NB4 (cell line): ENCODE results near the gene STH.

ENCODE experiments used
- DNase-seq: peaks from one replicate; pipeline ENCODE4 v3.0.0; 2010; ENCODE audit warnings: low read depth
- H3K4me3 ChIP-seq: one replicate; pipeline ENCODE4 v1.5.1; 2011; ENCODE audit warnings: mild to moderate bottlenecking, low read depth, low read length, moderate library complexity
- MYC ChIP-seq: IDR thresholded peaks from 2 replicates; pipeline ENCODE4 v1.6.1; 2011; ENCODE audit warnings: low read depth, low read length
- POLR2A ChIP-seq: IDR thresholded peaks from 2 replicates; pipeline ENCODE4 v1.6.1; 2011; ENCODE audit warnings: mild to moderate bottlenecking; ENCODE audit not compliant: insufficient read length; ENCODE audit errors: extremely low read depth
- TF ChIP-seq, protein P1 (sequence below): IDR thresholded peaks from 2 replicates; pipeline ENCODE4 v1.6.1; 2011; ENCODE audit warnings: low read depth, low read length
- TF ChIP-seq, protein P2 (sequence below): IDR thresholded peaks from one replicate; pipeline ENCODE4 v1.5.1; 2012; ENCODE audit warnings: low read depth, low read length

Gene STH

DNA sequence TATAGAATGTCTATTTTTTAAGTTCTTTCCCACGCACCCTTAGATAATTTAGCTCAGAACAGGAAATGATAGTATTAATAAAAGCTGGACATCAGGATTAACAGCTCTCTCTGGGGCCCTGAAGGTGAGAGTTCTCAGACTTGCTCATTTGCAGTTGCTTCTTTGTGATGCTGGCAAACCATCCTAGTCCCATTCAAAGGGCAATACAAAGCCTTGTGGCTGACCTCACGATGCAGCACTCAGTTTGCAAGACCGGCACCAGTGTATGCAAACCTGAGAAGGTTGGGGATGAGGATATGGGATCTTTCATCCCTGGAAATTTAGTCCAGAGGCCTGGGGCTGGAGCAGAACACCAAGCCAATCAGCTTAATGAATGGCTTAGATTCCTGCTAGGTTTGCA lies 29.3 kb downstream of the STH start:
- DNase-seq = no peak
- H3K4me3 ChIP-seq = no peak overlapping the region
- TF ChIP-seq POLR2A = no peak
- TF ChIP-seq, protein P1, sequence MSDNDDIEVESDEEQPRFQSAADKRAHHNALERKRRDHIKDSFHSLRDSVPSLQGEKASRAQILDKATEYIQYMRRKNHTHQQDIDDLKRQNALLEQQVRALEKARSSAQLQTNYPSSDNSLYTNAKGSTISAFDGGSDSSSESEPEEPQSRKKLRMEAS = no peak
- TF ChIP-seq, protein P2, sequence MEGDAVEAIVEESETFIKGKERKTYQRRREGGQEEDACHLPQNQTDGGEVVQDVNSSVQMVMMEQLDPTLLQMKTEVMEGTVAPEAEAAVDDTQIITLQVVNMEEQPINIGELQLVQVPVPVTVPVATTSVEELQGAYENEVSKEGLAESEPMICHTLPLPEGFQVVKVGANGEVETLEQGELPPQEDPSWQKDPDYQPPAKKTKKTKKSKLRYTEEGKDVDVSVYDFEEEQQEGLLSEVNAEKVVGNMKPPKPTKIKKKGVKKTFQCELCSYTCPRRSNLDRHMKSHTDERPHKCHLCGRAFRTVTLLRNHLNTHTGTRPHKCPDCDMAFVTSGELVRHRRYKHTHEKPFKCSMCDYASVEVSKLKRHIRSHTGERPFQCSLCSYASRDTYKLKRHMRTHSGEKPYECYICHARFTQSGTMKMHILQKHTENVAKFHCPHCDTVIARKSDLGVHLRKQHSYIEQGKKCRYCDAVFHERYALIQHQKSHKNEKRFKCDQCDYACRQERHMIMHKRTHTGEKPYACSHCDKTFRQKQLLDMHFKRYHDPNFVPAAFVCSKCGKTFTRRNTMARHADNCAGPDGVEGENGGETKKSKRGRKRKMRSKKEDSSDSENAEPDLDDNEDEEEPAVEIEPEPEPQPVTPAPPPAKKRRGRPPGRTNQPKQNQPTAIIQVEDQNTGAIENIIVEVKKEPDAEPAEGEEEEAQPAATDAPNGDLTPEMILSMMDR = no peak

DNA sequence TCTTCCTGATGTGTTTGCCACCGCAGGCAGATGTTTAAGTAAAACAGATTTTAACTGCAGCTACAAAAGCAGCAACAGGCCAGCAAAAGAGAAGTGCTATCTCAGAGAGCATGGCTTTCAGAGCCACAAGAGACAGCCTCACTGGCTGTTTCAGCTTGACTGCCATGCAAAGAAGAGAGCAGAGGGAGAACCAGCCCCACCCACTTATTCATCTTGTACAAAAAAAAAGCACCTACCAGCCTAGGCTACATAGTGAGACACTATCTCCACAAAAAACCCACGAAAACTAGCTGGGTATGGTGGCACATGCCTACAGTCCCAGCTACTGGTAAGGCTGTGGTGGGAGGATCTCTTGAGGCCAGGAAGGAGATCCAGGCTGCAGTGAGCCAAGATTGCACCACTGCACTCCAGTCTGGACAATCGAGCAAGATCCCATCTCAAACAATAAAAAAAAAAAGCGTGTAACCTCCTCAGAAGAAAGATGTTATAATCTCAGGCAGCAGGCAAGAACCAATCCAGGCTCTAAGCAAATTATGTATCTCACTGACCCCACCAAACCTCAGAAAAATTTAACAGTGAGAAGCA lies 30.0 kb downstream of the STH start:
- no peak overlapping the region for H3K4me3 ChIP-seq
- TF ChIP-seq, protein P1 = no peak
- TF ChIP-seq MYC = no peak
- no peak for TF ChIP-seq POLR2A
- TF ChIP-seq, protein P2 = no peak
- no peak for DNase-seq

DNA sequence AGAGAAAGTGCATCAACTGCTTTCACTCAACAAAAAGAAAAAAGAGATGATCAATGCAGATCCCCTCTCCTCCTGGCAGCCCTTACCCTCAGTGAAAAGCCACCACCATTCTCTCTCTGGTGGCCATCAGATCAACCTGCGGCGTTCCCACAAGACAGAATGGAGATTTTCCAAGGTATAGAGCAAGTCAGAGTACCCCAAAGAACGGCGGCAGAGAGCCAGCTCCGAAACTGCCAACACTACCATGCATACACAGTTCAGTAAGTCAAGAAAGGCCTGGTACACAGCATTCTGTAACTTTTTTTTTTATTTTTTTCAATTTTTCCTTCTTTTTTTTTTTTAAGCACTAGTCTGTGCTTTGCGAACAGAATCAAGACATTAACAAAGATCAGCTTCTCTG lies 30.6 kb downstream of the STH start:
- no peak for TF ChIP-seq POLR2A
- TF ChIP-seq, protein P2 = no peak
- TF ChIP-seq, protein P1 = no peak
- TF ChIP-seq MYC = no peak
- no peak for DNase-seq
- H3K4me3 ChIP-seq = no peak overlapping the region

DNA sequence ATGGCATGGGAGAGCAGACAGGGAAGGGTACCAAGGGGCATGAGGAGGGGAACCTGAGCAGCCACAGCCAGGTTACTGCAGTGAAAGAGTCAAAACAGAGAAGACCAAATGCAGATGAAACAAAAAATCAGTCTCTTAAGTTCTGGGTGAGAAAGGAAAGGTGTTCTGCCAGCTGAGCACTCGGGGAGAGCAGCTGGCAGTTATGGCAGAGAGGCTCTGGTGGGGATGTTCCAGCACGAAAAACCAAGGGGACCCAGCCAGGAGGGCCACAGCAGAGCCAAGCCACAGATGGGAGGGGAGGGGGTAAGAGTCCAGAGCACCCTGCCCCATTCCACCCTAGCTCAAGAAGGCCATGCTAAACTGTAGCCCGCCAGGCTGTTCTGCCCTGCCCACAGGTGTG lies 31.7 kb downstream of the STH start:
- no peak overlapping the region for H3K4me3 ChIP-seq
- no peak for DNase-seq
- TF ChIP-seq MYC = no peak
- TF ChIP-seq, protein P1 = no peak
- TF ChIP-seq, protein P2 = no peak
- TF ChIP-seq POLR2A = no peak

DNA sequence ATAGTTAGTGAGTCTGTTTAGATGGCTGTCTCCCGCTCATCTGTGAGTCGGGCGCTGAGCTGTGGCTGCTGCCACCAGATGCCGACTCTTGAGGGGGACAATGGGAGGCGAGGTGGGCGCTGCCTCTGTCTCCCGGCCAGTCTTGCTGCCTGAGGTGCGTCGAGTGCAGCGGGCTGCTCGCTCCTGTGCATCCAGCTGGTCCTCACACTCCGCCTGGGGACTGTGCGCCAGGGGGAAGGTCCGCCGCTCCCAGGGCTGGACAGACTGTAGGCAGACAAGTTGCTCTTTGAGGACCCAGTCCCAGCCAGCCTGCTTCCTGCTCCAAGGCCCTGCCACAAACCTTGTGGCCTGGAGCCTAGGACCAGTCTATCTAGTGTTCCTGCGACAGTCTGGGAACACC lies 32.4 kb downstream of the STH start:
- TF ChIP-seq, protein P2 = no peak
- no peak for TF ChIP-seq POLR2A
- TF ChIP-seq, protein P1 = no peak
- no peak for TF ChIP-seq MYC
- no peak overlapping the region for H3K4me3 ChIP-seq
- DNase-seq = no peak
